Smooth muscle cell (in vitro differentiated cells): Measurements from ENCODE around the gene PRSS38. TPM values are rescaled to one million over a fixed set of nuclear protein-coding genes. Genes with fewer than 3 reads are reported as not detected.

ENCODE experiments used
- DNase-seq: peaks from one replicate; lab custom pipeline; 2025; ENCODE audit not compliant: unreplicated experiment; lab: John Stamatoyannopoulos, UW
- H2AFZ ChIP-seq: fragments of 200-600 bp; sonication (generic); 2 replicates; pipeline ENCODE4 v1.6.0; 2016; ENCODE audit warnings: antibody characterized with exemption, low read depth, mild to moderate bottlenecking
- H3F3A ChIP-seq: fragments of 200-600 bp; sonication (generic); 2 replicates; pipeline ENCODE4 v1.6.0; 2017; ENCODE audit warnings: antibody characterized with exemption, low read depth
- H3K27ac ChIP-seq: fragments of 200-600 bp; sonication (generic); 2 replicates; pipeline ENCODE4 v1.5.1; 2016; ENCODE audit warnings: low read depth, mild to moderate bottlenecking
- H3K27me3 ChIP-seq: fragments of 200-600 bp; sonication (generic); 2 replicates; pipeline ENCODE4 v1.6.1; 2016; ENCODE audit warnings: low read depth, mild to moderate bottlenecking
- H3K36me3 ChIP-seq: fragments of 200-600 bp; sonication (generic); 2 replicates; pipeline ENCODE4 v1.5.1; 2016; ENCODE audit warnings: low read depth
- H3K4me1 ChIP-seq: fragments of 200-600 bp; sonication (generic); 2 replicates; pipeline ENCODE4 v1.5.1; 2016; ENCODE audit warnings: low read depth
- H3K4me2 ChIP-seq: fragments of 200-600 bp; sonication (generic); 2 replicates; pipeline ENCODE4 v1.6.0; 2016; ENCODE audit warnings: mild to moderate bottlenecking
- H3K4me3 ChIP-seq: fragments of 200-600 bp; sonication (generic); 2 replicates; pipeline ENCODE4 v1.5.1; 2016; ENCODE audit warnings: mild to moderate bottlenecking
- H3K79me2 ChIP-seq: fragments of 200-600 bp; sonication (generic); 2 replicates; pipeline ENCODE4 v1.6.0; 2016; ENCODE audit warnings: low read depth, mild to moderate bottlenecking
- H3K9ac ChIP-seq: fragments of 200-600 bp; sonication (generic); 2 replicates; pipeline ENCODE4 v1.6.0; 2016; ENCODE audit warnings: low read depth
- H3K9me3 ChIP-seq: fragments of 200-600 bp; sonication (generic); replicated peaks from 2 replicates; pipeline ENCODE4 v1.5.1; 2016; ENCODE audit warnings: low read depth
- H4K20me1 ChIP-seq: fragments of 200-600 bp; sonication (generic); 2 replicates; pipeline ENCODE4 v1.6.0; 2016; ENCODE audit warnings: low read depth
- CTCF ChIP-seq: fragments of 200-600 bp; sonication (generic); IDR thresholded peaks from 2 replicates; pipeline ENCODE4 v1.5.1; 2017; ENCODE audit warnings: borderline replicate concordance, mild to moderate bottlenecking, antibody characterized with exemption; ENCODE audit not compliant: insufficient read depth, poor library complexity, severe bottlenecking
- WGBS: methylation state at CpG from one replicate; pipeline ENCODE4 v1.1.7; 2016; ENCODE audit warnings: low lambda C conversion rate; 5-methylcytosine and 5-hydroxymethylcytosine counted together
- polyA plus RNA-seq: library from polyadenylated mRNA; unstranded; fragments of >200 nt; fragmentation: Nextera tagmentation; extraction: Ambion mirVana; gene quantifications from 2 replicates; pipeline ENCODE4 v1.2.1, GENCODE V29; 2016
- total RNA-seq: library from RNA; depleted of rRNA; stranded (reverse); fragments of >200 nt; gene quantifications from 2 replicates; pipeline ENCODE4 v1.2.3, GENCODE V29; 2014

Gene PRSS38
- total and polyA plus RNA-seq, 2 experiments from 2014 or later = not detected

GRCh38 chr1:227796359-227796915, 19.0 kb upstream of the PRSS38 start:
- Histone ChIP-seq H3K27me3 (peaks cover 13% of the 10 kb centered on the region), H3K79me2 (no peaks in the 10 kb centered on the region), H3K4me3 (no peak overlapping the region), H3K4me2 (no peak overlapping the region), H3K36me3 (no peaks in the 10 kb centered on the region), H3K4me1 (peaks cover 15% of the 10 kb centered on the region), H3K27ac (no peak overlapping the region), H3K9ac (no peak overlapping the region), H3K9me3 (no peaks in the 10 kb centered on the region), H4K20me1 (no peaks in the 10 kb centered on the region), H2AFZ (no peak overlapping the region), H3F3A (no peaks in the 10 kb centered on the region)
- DNase-seq = no peak
- 91% methylated on average over 5 of the region's 5 CpGs for WGBS
- TF ChIP-seq CTCF = no peak

GRCh38 chr1:227797144-227797543, 18.3 kb upstream of the PRSS38 start:
- H4K20me1 ChIP-seq = no peaks in the 10 kb centered on the region
- no peak overlapping the region for H3K9ac ChIP-seq
- TF ChIP-seq CTCF = no peak
- no peaks in the 10 kb centered on the region for H3K36me3 ChIP-seq
- H3K27me3 ChIP-seq = peaks cover 15% of the 10 kb centered on the region
- H3K79me2 ChIP-seq = no peaks in the 10 kb centered on the region
- no peak overlapping the region for H3K4me2 ChIP-seq
- no peak overlapping the region for H3K27ac ChIP-seq
- H3K4me1 ChIP-seq = peaks cover 15% of the 10 kb centered on the region
- H2AFZ ChIP-seq = no peak overlapping the region
- H3K4me3 ChIP-seq = no peak overlapping the region
- no peaks in the 10 kb centered on the region for H3K9me3 ChIP-seq
- H3F3A ChIP-seq = no peaks in the 10 kb centered on the region
- no peak for DNase-seq
- WGBS = 94% methylated on average over 3 of the region's 3 CpGs

DNA sequence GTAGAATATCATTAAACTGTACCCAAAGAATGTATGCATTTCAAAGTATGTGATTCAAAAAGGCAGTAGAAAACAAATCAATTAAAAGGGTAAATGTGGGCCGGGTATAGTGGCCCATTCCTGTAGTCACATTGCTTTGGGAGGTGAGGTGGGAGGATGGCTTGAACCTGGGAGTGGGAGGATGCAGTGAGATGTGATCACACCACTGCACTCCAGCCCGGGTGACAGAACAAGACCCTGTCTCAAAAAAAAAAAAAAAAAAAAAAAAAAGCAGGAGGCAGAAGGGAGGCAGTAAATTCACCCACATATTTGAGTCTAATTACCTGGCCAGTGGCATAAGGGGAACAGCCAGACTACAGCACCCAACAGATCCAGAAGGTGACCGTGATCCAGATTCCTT, 17.9 kb upstream of the PRSS38 start:
- no peak for DNase-seq
- Histone ChIP-seq H3K4me2 (no peak overlapping the region), H3K9ac (no peak overlapping the region), H3K79me2 (no peaks in the 10 kb centered on the region), H3K36me3 (no peaks in the 10 kb centered on the region), H2AFZ (no peak overlapping the region), H4K20me1 (no peaks in the 10 kb centered on the region), H3K27me3 (peaks cover 15% of the 10 kb centered on the region), H3K4me3 (no peak overlapping the region), H3K9me3 (no peaks in the 10 kb centered on the region), H3K27ac (no peak overlapping the region), H3F3A (no peaks in the 10 kb centered on the region), H3K4me1 (peaks cover 15% of the 10 kb centered on the region)
- 86% methylated on average over 3 of the region's 3 CpGs for WGBS
- TF ChIP-seq CTCF = no peak

DNA sequence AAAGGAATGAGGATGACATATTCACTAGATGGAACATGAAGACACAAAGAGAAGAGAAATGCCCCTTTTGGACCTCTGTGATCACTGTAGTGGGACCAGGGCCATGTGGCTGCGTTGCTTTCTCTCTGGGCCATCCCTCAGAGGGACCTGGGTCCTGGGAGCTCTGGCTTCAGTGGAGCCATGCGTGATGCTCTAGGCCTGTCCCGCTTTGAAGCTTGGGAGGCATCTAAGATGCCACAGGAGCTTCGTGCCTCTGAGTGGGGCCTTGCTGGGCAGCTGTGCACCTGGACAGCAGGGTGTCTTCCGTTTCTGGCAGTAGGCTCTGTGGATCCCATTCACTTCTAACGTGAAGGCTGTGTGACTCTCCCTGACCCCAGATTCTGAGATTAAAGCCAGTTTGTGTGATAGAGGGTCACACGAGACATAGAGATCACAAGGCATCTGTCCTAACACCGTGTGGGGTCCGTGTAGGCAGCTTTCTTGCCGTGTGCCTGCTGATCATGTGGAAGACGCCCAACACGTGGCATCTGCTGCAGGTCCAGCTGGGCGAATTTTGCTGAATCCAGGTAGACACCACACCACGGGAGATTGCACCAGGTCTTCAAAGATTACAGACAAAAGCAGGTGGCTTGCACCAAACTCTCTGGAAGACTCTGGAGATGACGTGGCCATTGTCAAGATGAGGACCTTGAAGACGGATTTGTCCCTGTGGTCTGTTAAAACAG, 17.2 kb upstream of the PRSS38 start:
- H3K36me3 ChIP-seq = no peaks in the 10 kb centered on the region
- no peak overlapping the region for H3K4me2 ChIP-seq
- TF ChIP-seq CTCF = no peak
- no peaks in the 10 kb centered on the region for H3K79me2 ChIP-seq
- no peaks in the 10 kb centered on the region for H4K20me1 ChIP-seq
- no peak overlapping the region for H3K27ac ChIP-seq
- H3K4me1 ChIP-seq = peaks cover 15% of the 10 kb centered on the region
- H3K9me3 ChIP-seq = no peaks in the 10 kb centered on the region
- H3K27me3 ChIP-seq = peaks cover 20% of the 10 kb centered on the region
- no peak overlapping the region for H3K4me3 ChIP-seq
- no peaks in the 10 kb centered on the region for H3F3A ChIP-seq
- no peak overlapping the region for H2AFZ ChIP-seq
- WGBS = 86% methylated on average over 16 of the region's 16 CpGs
- no peak for DNase-seq
- no peak overlapping the region for H3K9ac ChIP-seq
